Hepatocyte (in vitro differentiated cells): ENCODE results near the gene LTF. TPM values are rescaled to one million over a fixed set of nuclear protein-coding genes. Genes with fewer than 3 reads are reported as not detected.

Experiments
- DNase-seq: peaks from one replicate; pipeline ENCODE4 v3.0.0-alpha.2; 2016; ENCODE audit warnings: low spot score
- H2AFZ ChIP-seq: fragments of 200-600 bp; sonication (generic); 2 replicates; pipeline ENCODE4 v1.6.0; 2016; ENCODE audit warnings: antibody characterized with exemption, mild to moderate bottlenecking
- H3K27ac ChIP-seq: fragments of 200-600 bp; sonication (generic); 2 replicates; pipeline ENCODE4 v1.5.1; 2016; ENCODE audit warnings: mild to moderate bottlenecking
- H3K27me3 ChIP-seq: fragments of 200-600 bp; sonication (generic); 2 replicates; pipeline ENCODE4 v1.6.1; 2016
- H3K36me3 ChIP-seq: fragments of 200-600 bp; sonication (generic); replicated peaks from 2 replicates; pipeline ENCODE4 v1.5.1; 2016; ENCODE audit warnings: low read depth; ENCODE audit not compliant: insufficient read depth
- H3K4me1 ChIP-seq: fragments of 200-600 bp; sonication (generic); 2 replicates; pipeline ENCODE4 v1.5.1; 2016; ENCODE audit warnings: mild to moderate bottlenecking, moderate library complexity; ENCODE audit not compliant: insufficient read depth
- H3K4me2 ChIP-seq: fragments of 200-600 bp; sonication (generic); 2 replicates; pipeline ENCODE4 v1.6.0; 2016
- H3K4me3 ChIP-seq: fragments of 200-600 bp; sonication (generic); 2 replicates; pipeline ENCODE4 v1.5.1; 2016; ENCODE audit warnings: mild to moderate bottlenecking
- H3K79me2 ChIP-seq: fragments of 200-600 bp; sonication (generic); 2 replicates; pipeline ENCODE4 v1.6.0; 2017; ENCODE audit warnings: mild to moderate bottlenecking
- H3K9me2 ChIP-seq: fragments of 200-600 bp; sonication (generic); replicated peaks from 2 replicates; pipeline ENCODE4 v1.6.0; 2017; ENCODE audit warnings: mild to moderate bottlenecking; ENCODE audit not compliant: insufficient read depth
- H3K9me3 ChIP-seq: fragments of 200-600 bp; sonication (generic); 2 replicates; pipeline ENCODE4 v1.5.1; 2016; ENCODE audit warnings: low read depth, mild to moderate bottlenecking
- H4K20me1 ChIP-seq: fragments of 200-600 bp; sonication (generic); 2 replicates; pipeline ENCODE4 v1.6.0; 2016; ENCODE audit warnings: mild to moderate bottlenecking; ENCODE audit not compliant: insufficient read depth, poor library complexity, severe bottlenecking
- CTCF ChIP-seq: fragments of 200-600 bp; sonication (generic); IDR thresholded peaks from 2 replicates; pipeline ENCODE4 v1.5.1; 2016; ENCODE audit warnings: antibody characterized with exemption, mild to moderate bottlenecking; ENCODE audit not compliant: poor library complexity
- EZH2 ChIP-seq: fragments of 200-600 bp; sonication (generic); IDR thresholded peaks from 2 replicates; pipeline ENCODE4 v1.6.1; 2016; ENCODE audit warnings: antibody characterized with exemption, mild to moderate bottlenecking, borderline replicate concordance
- EZH2phosphoT487 ChIP-seq: fragments of 200-600 bp; sonication (generic); IDR thresholded peaks from one replicate; pipeline ENCODE4 v1.6.1; 2018; ENCODE audit warnings: antibody characterized with exemption, mild to moderate bottlenecking, low read depth, moderate library complexity; ENCODE audit not compliant: unreplicated experiment, severe bottlenecking
- WGBS: methylation state at CpG from one replicate; pipeline ENCODE4 v1.1.6; 2016; ENCODE audit warnings: low lambda C conversion rate; ENCODE audit errors: missing lambda C conversion rate; 5-methylcytosine and 5-hydroxymethylcytosine counted together
- polyA plus RNA-seq: library from polyadenylated mRNA; unstranded; fragments of >200 nt; fragmentation: Nextera tagmentation; extraction: Ambion mirVana; gene quantifications from 2 replicates; pipeline ENCODE4 v1.2.1, GENCODE V29; 2016
- total RNA-seq: library from RNA; depleted of rRNA; stranded (reverse); fragments of >200 nt; gene quantifications from 2 replicates; pipeline ENCODE4 v1.2.3, GENCODE V29; 2014

The LTF gene
- total RNA-seq, result 0.40 and 1.8 TPM in 2 replicates
- polyA plus RNA-seq, result 0.27 TPM in 1 of 2 replicates, not detected in the other

GRCh38 chr3:46464326-46465195 lies at the start of gene LTF:
TSS of gene LTF (minus strand) at chr3:46464905. CDS start at chr3:46464867, 38 bp downstream.
- DNase-seq, result no peak
- no peak within 1 kb of the TSS for H3K4me2 ChIP-seq
- H4K20me1 ChIP-seq, result no peaks in the 10 kb centered on the region
- no peaks in the 10 kb centered on the region for H3K4me1 ChIP-seq
- H2AFZ ChIP-seq, result no peak within 1 kb of the TSS
- H3K4me3 ChIP-seq, result no peak within 1 kb of the TSS
- WGBS, result 90% methylated on average over 35 of the region's 44 CpGs
- TF ChIP-seq EZH2 (no peak), EZH2phosphoT487 (no peak), CTCF (no peak)
- H3K36me3 ChIP-seq, result no peaks in the 10 kb centered on the region
- H3K27me3 ChIP-seq, result peaks cover 6% of the 10 kb centered on the region
- no peaks in the 10 kb centered on the region for H3K9me3 ChIP-seq
- H3K9me2 ChIP-seq, result no peaks in the 10 kb centered on the region
- H3K27ac ChIP-seq, result no peak within 1 kb of the TSS
- no peaks in the 10 kb centered on the region for H3K79me2 ChIP-seq

DNA sequence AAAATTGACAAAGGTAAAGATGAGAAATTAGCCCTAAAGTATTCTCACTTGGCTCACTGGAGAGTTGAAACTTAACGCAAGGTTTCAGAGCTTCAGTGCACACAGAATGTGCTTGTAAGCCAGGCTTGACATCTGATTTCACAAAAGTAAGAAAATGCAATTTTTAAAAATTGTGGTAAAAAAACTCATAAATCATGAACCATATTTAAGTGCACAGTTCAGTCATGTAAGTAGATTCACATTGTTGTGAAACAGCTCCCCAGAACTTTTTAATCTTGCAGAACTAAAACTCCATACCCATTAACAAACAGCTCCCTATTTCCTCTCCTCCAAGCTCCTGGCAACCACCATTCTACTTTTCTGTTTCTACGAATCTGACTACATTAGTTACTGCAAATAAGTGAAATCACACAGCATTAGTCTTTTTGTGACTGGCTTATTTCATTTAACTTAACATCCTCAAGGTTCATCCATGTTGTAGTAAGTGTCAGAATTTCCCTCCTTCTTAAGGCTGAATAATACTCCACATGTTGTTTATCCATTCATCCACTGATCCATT lies 47.6 kb upstream of the LTF start:
- Histone ChIP-seq H3K4me1 (no peaks in the 10 kb centered on the region), H3K27me3 (no peaks in the 10 kb centered on the region), H3K9me2 (no peaks in the 10 kb centered on the region), H3K4me3 (no peak overlapping the region), H3K36me3 (no peaks in the 10 kb centered on the region), H3K9me3 (no peaks in the 10 kb centered on the region), H2AFZ (no peak overlapping the region), H3K27ac (no peak overlapping the region), H4K20me1 (no peaks in the 10 kb centered on the region), H3K79me2 (no peaks in the 10 kb centered on the region), H3K4me2 (no peak overlapping the region)
- 84% methylated on average over 2 of the region's 2 CpGs for WGBS
- DNase-seq, result no peak
- TF ChIP-seq EZH2phosphoT487, result no peak
- no peak for TF ChIP-seq EZH2
- TF ChIP-seq CTCF, result no peak

GRCh38 chr3:46509661-46510187 lies 45.0 kb upstream of the LTF start:
- H4K20me1 ChIP-seq, result no peaks in the 10 kb centered on the region
- H3K4me2 ChIP-seq, result no peak overlapping the region
- no peaks in the 10 kb centered on the region for H3K9me2 ChIP-seq
- no peaks in the 10 kb centered on the region for H3K9me3 ChIP-seq
- no peaks in the 10 kb centered on the region for H3K4me1 ChIP-seq
- TF ChIP-seq EZH2phosphoT487, result no peak
- TF ChIP-seq CTCF, result no peak
- TF ChIP-seq EZH2, result no peak
- H3K4me3 ChIP-seq, result no peak overlapping the region
- H2AFZ ChIP-seq, result no peak overlapping the region
- no peak overlapping the region for H3K27ac ChIP-seq
- no peaks in the 10 kb centered on the region for H3K27me3 ChIP-seq
- no peak for DNase-seq
- WGBS, result 65% methylated on average over 4 of the region's 4 CpGs
- no peaks in the 10 kb centered on the region for H3K79me2 ChIP-seq
- no peaks in the 10 kb centered on the region for H3K36me3 ChIP-seq
